Spleen (tissue), 7 donors: Measurements from ENCODE around the gene BTG4.

Experiments
- CTCF ChIP-seq, 11 experiments: fragments of 200-600 bp in 7 of 11; fragments of 450-650 bp in 4 of 11; sonication (generic) in 4 of 11; IDR thresholded peaks in 8 of 11; conservative IDR thresholded peaks in 3 of 11; 1 replicate in 7 of 11; 2 replicates in 4 of 11; pipeline versions ENCODE4 v1.4.0 to v1.8.0; 2016 to 2021; ENCODE audit warnings: antibody characterized with exemption in 11 of 11, inconsistent platforms in 4 of 11, mild to moderate bottlenecking in 1 of 11
- POLR2A ChIP-seq, 3 donors: fragments of 450-650 bp; IDR thresholded peaks; one replicate each; pipeline ENCODE4 v1.5.1; 2017; ENCODE audit warnings: antibody characterized with exemption in 3 of 3, mild to moderate bottlenecking in 1 of 3
- POLR2AphosphoS5 ChIP-seq, 3 donors: sonication (generic); formaldehyde crosslinking; IDR thresholded peaks; one replicate each; pipeline ENCODE4 v1.5.1; 2017; ENCODE audit warnings: antibody characterized with exemption in 3 of 3
- donor health status: DM: no; HTN: no; CAD: no; lungs with moderate emphysema.
- donor health status: DM: no; HTN: no; CAD: no.
- donor health status: DM: no; HTN: no; CAD: no.

DNA sequence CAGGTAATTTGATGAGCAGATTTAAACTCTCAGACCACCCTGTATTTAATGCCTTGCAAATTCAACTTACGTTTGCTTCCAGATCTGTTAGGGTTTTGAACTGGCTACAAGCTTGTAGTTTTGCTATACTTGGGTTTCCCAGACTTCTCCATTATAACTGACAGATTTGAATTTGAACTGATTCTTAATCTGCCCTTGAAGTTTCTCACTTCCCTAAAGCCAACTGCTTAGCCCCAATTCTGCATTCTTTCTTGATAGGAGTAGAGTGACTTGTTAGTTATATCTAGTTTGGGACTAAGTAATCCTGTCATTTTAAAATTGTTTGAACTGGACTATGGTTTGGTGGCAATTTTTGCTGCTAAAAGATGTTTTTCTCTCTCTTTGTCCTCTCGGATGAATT lies 38.1 kb upstream of the BTG4 start:
- TF ChIP-seq CTCF (IDR thresholded peaks at IDR 0.05 in 8 of 11, conservative IDR thresholded peaks at IDR 0.05 in 3 of 11) (no peak), POLR2A (IDR thresholded peaks at IDR 0.05) (no peak), POLR2AphosphoS5 (IDR thresholded peaks at IDR 0.05) (no peak)
